MM.1S (cell line): ENCODE data around the gene FGF3.

Source experiments
- DNase-seq: peaks from one replicate; pipeline ENCODE4 v3.0.0-alpha.2; 2015
- H2AFZ ChIP-seq: fragments of 300-600 bp; sonication (generic); 2 replicates; pipeline ENCODE4 v1.6.0; 2016; ENCODE audit warnings: antibody characterized with exemption, low read length
- H3F3A ChIP-seq: fragments of 300-600 bp; sonication (generic); 2 replicates; pipeline ENCODE4 v1.6.1; 2016; ENCODE audit warnings: mild to moderate bottlenecking, antibody characterized with exemption, low read length, moderate library complexity, mixed read lengths; ENCODE audit not compliant: insufficient read depth
- H3K27ac ChIP-seq: fragments of 300-600 bp; sonication (generic); 2 replicates; pipeline ENCODE4 v1.5.1; 2016; ENCODE audit warnings: mild to moderate bottlenecking, low read length
- H3K27me3 ChIP-seq: fragments of 300-600 bp; sonication (generic); replicated peaks from 2 replicates; pipeline ENCODE4 v1.6.0; 2016; ENCODE audit warnings: low read length; ENCODE audit not compliant: insufficient read depth
- H3K36me3 ChIP-seq: fragments of 300-600 bp; sonication (generic); replicated peaks from 2 replicates; pipeline ENCODE4 v1.6.1; 2016; ENCODE audit warnings: mild to moderate bottlenecking, low read length, mixed read lengths; ENCODE audit not compliant: insufficient read depth
- H3K4me1 ChIP-seq: fragments of 300-600 bp; sonication (generic); 2 replicates; pipeline ENCODE4 v1.6.1; 2016; ENCODE audit warnings: low read length, mixed read lengths
- H3K4me2 ChIP-seq: fragments of 300-600 bp; sonication (generic); 2 replicates; pipeline ENCODE4 v1.6.0; 2016; ENCODE audit warnings: low read depth, low read length
- H3K4me3 ChIP-seq: fragments of 300-600 bp; sonication (generic); 2 replicates; pipeline ENCODE4 v1.5.1; 2016; ENCODE audit warnings: low read length, mixed read lengths
- H3K79me2 ChIP-seq: fragments of 300-600 bp; sonication (generic); 2 replicates; pipeline ENCODE4 v1.6.1; 2016; ENCODE audit warnings: mixed run types, low read length, mixed read lengths
- H3K9ac ChIP-seq: fragments of 300-600 bp; sonication (generic); 2 replicates; pipeline ENCODE4 v1.6.1; 2016; ENCODE audit warnings: low read length, mixed read lengths
- H3K9me2 ChIP-seq: fragments of 300-600 bp; sonication (generic); replicated peaks from 2 replicates; pipeline ENCODE4 v1.6.1; 2016; ENCODE audit warnings: mild to moderate bottlenecking, low read length, mixed read lengths; ENCODE audit not compliant: insufficient read depth
- H3K9me3 ChIP-seq: fragments of 300-600 bp; sonication (generic); replicated peaks from 2 replicates; pipeline ENCODE4 v1.6.1; 2016; ENCODE audit warnings: mild to moderate bottlenecking, low read length, mixed read lengths; ENCODE audit not compliant: insufficient read depth
- H4K20me1 ChIP-seq: fragments of 300-600 bp; sonication (generic); 2 replicates; pipeline ENCODE4 v1.6.1; 2016; ENCODE audit warnings: mild to moderate bottlenecking, low read length, moderate library complexity, mixed read lengths; ENCODE audit not compliant: insufficient read depth
- EZH2 ChIP-seq: fragments of 300-600 bp; sonication (generic); optimal IDR thresholded peaks from 2 replicates; pipeline ENCODE3; 2017; ENCODE audit warnings: low read depth, mild to moderate bottlenecking, antibody characterized with exemption, low read length, mixed read lengths
- EZH2phosphoT487 ChIP-seq: fragments of 300-600 bp; sonication (generic); IDR thresholded peaks from 2 replicates; pipeline ENCODE4 v1.6.1; 2018; ENCODE audit warnings: antibody characterized with exemption, low read length
- TF ChIP-seq, protein P1 (sequence below): fragments of 300-600 bp; sonication (generic); IDR thresholded peaks from 2 replicates; pipeline ENCODE4 v1.5.1; 2016; ENCODE audit warnings: antibody characterized with exemption, low read length, mixed read lengths

The FGF3 gene

DNA sequence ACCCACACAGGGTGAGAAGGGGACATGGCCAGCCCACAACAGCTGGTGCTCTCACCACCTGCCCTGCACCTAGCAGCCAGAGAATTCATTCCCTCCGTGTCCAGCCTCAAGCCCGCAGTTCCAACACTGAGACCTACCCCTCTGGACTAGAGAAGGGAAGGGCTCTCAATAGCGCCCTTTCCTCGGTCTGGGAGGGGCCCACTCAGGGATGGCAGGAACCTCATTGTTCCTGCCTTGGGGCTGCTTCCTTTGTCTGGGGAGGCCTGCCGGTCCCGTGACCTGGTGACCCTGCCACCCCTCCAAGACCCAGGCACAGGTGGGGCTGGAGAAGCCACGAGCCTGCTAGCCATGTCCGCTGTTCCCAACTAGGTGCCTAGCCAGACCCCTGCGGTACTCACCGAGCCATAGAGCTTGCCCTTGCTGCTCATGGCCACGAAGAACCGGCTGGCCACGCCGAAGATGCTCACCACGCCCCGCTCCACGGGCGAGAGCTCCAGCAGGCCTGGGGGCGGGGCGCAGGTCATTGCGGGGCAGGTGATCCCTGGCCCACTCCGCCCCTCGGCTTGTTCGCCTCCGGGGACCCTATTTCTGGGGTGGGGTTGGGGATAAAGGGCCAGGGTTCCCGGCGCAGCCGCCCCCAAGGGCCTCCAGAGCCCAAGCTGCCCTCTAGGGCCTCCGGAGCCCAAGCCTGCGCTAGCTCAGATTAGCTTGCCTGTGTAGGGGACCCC is 45.4 kb downstream of the FGF3 start:
- H3K79me2 ChIP-seq, result no peaks in the 10 kb centered on the region
- no peaks in the 10 kb centered on the region for H3K9me2 ChIP-seq
- H3K36me3 ChIP-seq, result no peaks in the 10 kb centered on the region
- TF ChIP-seq EZH2phosphoT487, result no peak
- no peak for TF ChIP-seq EZH2
- TF ChIP-seq, protein P1, sequence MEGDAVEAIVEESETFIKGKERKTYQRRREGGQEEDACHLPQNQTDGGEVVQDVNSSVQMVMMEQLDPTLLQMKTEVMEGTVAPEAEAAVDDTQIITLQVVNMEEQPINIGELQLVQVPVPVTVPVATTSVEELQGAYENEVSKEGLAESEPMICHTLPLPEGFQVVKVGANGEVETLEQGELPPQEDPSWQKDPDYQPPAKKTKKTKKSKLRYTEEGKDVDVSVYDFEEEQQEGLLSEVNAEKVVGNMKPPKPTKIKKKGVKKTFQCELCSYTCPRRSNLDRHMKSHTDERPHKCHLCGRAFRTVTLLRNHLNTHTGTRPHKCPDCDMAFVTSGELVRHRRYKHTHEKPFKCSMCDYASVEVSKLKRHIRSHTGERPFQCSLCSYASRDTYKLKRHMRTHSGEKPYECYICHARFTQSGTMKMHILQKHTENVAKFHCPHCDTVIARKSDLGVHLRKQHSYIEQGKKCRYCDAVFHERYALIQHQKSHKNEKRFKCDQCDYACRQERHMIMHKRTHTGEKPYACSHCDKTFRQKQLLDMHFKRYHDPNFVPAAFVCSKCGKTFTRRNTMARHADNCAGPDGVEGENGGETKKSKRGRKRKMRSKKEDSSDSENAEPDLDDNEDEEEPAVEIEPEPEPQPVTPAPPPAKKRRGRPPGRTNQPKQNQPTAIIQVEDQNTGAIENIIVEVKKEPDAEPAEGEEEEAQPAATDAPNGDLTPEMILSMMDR, result no peak
- no peak overlapping the region for H3K4me3 ChIP-seq
- no peaks in the 10 kb centered on the region for H4K20me1 ChIP-seq
- H3K4me2 ChIP-seq, result no peak overlapping the region
- H3K27ac ChIP-seq, result no peak overlapping the region
- H3K9me3 ChIP-seq, result no peaks in the 10 kb centered on the region
- peaks cover 90% of the 10 kb centered on the region for H3K27me3 ChIP-seq
- no peak for DNase-seq
- H3F3A ChIP-seq, result no peaks in the 10 kb centered on the region
- no peak overlapping the region for H3K9ac ChIP-seq
- H3K4me1 ChIP-seq, result no peaks in the 10 kb centered on the region
- H2AFZ ChIP-seq, result no peak overlapping the region

DNA sequence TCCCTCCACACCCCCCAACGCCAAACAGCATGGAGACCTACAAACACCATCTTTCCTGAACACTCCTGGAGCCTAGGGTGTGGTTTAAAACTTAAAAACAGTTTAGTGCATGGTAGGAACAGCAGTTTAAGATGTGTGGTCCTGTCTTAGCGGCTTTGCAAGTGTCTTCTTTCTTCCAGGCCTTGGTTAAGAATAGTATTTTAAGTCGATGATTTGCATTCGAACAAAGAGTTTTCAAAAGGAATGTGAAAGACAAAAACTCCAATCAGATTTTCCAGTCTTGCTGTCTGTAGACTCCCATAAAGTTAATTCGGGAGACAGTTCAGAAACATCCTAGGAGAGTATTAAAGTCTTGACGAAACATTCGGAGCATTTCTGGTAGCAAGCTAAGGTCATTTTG is 47.8 kb downstream of the FGF3 start:
- TF ChIP-seq, protein P1, result no peak
- TF ChIP-seq EZH2, result no peak
- TF ChIP-seq EZH2phosphoT487, result no peak
- DNase-seq, result no peak
- H3K9me3 ChIP-seq, result no peaks in the 10 kb centered on the region
- no peaks in the 10 kb centered on the region for H3K79me2 ChIP-seq
- H3F3A ChIP-seq, result no peaks in the 10 kb centered on the region
- H3K4me2 ChIP-seq, result no peak overlapping the region
- no peak overlapping the region for H3K9ac ChIP-seq
- no peaks in the 10 kb centered on the region for H3K9me2 ChIP-seq
- H3K4me1 ChIP-seq, result no peaks in the 10 kb centered on the region
- H4K20me1 ChIP-seq, result no peaks in the 10 kb centered on the region
- peaks cover 87% of the 10 kb centered on the region for H3K27me3 ChIP-seq
- no peak overlapping the region for H2AFZ ChIP-seq
- no peak overlapping the region for H3K27ac ChIP-seq
- H3K36me3 ChIP-seq, result no peaks in the 10 kb centered on the region
- no peak overlapping the region for H3K4me3 ChIP-seq

DNA sequence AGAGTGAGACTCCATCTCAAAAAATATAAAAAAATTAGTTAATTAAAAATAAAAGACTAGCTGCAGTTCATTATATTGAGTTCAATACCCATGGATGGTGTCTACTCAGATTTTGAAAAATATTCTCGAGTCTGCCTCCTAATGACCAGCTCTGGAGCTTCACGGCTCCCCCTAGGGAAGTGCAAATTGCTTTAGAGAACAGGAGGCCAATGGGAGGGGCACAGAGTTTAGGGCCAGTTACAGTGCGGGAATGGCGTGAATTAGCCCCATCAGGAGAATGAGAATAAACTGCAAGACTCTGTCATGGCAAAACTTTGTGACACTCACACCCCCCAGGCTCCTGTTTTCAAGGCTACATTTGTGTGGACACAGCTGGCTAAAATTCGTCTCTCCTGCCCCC is 48.7 kb downstream of the FGF3 start:
- H3K9ac ChIP-seq, result no peak overlapping the region
- no peaks in the 10 kb centered on the region for H3K4me1 ChIP-seq
- no peaks in the 10 kb centered on the region for H4K20me1 ChIP-seq
- H3K9me3 ChIP-seq, result no peaks in the 10 kb centered on the region
- no peak for DNase-seq
- H3K27me3 ChIP-seq, result peaks cover 83% of the 10 kb centered on the region
- H3K9me2 ChIP-seq, result no peaks in the 10 kb centered on the region
- TF ChIP-seq, protein P1, result no peak
- TF ChIP-seq EZH2, result no peak
- no peak for TF ChIP-seq EZH2phosphoT487
- no peak overlapping the region for H2AFZ ChIP-seq
- no peaks in the 10 kb centered on the region for H3K36me3 ChIP-seq
- no peak overlapping the region for H3K4me3 ChIP-seq
- H3K4me2 ChIP-seq, result no peak overlapping the region
- no peaks in the 10 kb centered on the region for H3F3A ChIP-seq
- H3K79me2 ChIP-seq, result no peaks in the 10 kb centered on the region
- no peak overlapping the region for H3K27ac ChIP-seq
